ENCODE data around the gene MYRFL.

The MYRFL gene

GRCh38 chr12:69919495-69919894, 94.5 kb downstream of the MYRFL start:
- TF ChIP-seq CTCF (IDR thresholded peaks at IDR 0.05; ENCODE audit: low read depth, low read length), result no peak
- no peak overlapping the region for H3K4me3 ChIP-seq (ENCODE audit: low read depth, low read length)

- no peak overlapping the region for H3K4me3 ChIP-seq (ENCODE audit: low read depth, low read length)
- no peak for TF ChIP-seq CTCF (IDR thresholded peaks at IDR 0.05; ENCODE audit: low read depth, low read length)
Observed at GRCh38 chr12:69921831-69922230, 96.8 kb downstream of the MYRFL start.

GRCh38 chr12:69922999-69923398, 98.0 kb downstream of the MYRFL start:
- no peak for TF ChIP-seq CTCF (IDR thresholded peaks at IDR 0.05; ENCODE audit: low read depth, low read length)

GRCh38 chr12:69925291-69925690, 100.3 kb downstream of the MYRFL start:
- H3K4me3 ChIP-seq (ENCODE audit: low read depth, low read length), result no peak overlapping the region
- TF ChIP-seq CTCF (IDR thresholded peaks at IDR 0.05; ENCODE audit: low read depth, low read length), result no peak

More at GRCh38 chr12:69922999-69923398, 98.0 kb downstream of the MYRFL start:
- no peak overlapping the region for H3K4me3 ChIP-seq (ENCODE audit: low read depth, low read length)

GRCh38 chr12:69927164-69927563, 102.1 kb downstream of the MYRFL start:
- no peak for TF ChIP-seq CTCF (IDR thresholded peaks at IDR 0.05; ENCODE audit: low read depth, low read length)
- H3K4me3 ChIP-seq (ENCODE audit: low read depth, low read length), result no peak overlapping the region

GRCh38 chr12:69929125-69929524, 104.1 kb downstream of the MYRFL start:
- H3K4me3 ChIP-seq (ENCODE audit: low read depth, low read length), result no peak overlapping the region
- TF ChIP-seq CTCF (IDR thresholded peaks at IDR 0.05; ENCODE audit: low read depth, low read length), result no peak

GRCh38 chr12:69929531-69929930, 104.5 kb downstream of the MYRFL start:
- no peak overlapping the region for H3K4me3 ChIP-seq (ENCODE audit: low read depth, low read length)
- no peak for TF ChIP-seq CTCF (IDR thresholded peaks at IDR 0.05; ENCODE audit: low read depth, low read length)
